ENCODE data around the gene ABCC11. TPM values are rescaled to one million over a fixed set of nuclear protein-coding genes. Genes with fewer than 3 reads are reported as not detected.

The ABCC11 gene
- total RNA-seq, 2 donors from 2014 or later = 0.70 TPM; not detected in 1

- DNase-seq = no peak
- TF ChIP-seq, protein P1, sequence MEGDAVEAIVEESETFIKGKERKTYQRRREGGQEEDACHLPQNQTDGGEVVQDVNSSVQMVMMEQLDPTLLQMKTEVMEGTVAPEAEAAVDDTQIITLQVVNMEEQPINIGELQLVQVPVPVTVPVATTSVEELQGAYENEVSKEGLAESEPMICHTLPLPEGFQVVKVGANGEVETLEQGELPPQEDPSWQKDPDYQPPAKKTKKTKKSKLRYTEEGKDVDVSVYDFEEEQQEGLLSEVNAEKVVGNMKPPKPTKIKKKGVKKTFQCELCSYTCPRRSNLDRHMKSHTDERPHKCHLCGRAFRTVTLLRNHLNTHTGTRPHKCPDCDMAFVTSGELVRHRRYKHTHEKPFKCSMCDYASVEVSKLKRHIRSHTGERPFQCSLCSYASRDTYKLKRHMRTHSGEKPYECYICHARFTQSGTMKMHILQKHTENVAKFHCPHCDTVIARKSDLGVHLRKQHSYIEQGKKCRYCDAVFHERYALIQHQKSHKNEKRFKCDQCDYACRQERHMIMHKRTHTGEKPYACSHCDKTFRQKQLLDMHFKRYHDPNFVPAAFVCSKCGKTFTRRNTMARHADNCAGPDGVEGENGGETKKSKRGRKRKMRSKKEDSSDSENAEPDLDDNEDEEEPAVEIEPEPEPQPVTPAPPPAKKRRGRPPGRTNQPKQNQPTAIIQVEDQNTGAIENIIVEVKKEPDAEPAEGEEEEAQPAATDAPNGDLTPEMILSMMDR (conservative IDR thresholded peaks at IDR 0.05) = no peak
- H3K36me3 Mint-ChIP-seq (ENCODE audit: low read depth) = peaks cover 64% of the 10 kb centered on the region
- H3K9me3 ChIP-seq (ENCODE audit: control insufficient read depth, low read length) = peaks cover 19% of the 10 kb centered on the region
- H3K9me3 Mint-ChIP-seq = peaks cover 23% of the 10 kb centered on the region
- H3K27ac Mint-ChIP-seq = no peak overlapping the region
- no peak overlapping the region for H3K9ac ChIP-seq (ENCODE audit: extremely low read depth, low read length, poor library complexity, severe bottlenecking)
- no peak overlapping the region for H3K27ac ChIP-seq (ENCODE audit: low read depth, low read length)
- H3K4me3 Mint-ChIP-seq = no peak overlapping the region
- H3K4me3 ChIP-seq (ENCODE audit: low read length) = no peak overlapping the region
- H3K27me3 ChIP-seq (ENCODE audit: control insufficient read depth, insufficient read depth, low read length, poor library complexity, severe bottlenecking) = no peaks in the 10 kb centered on the region
- H3K27me3 Mint-ChIP-seq (ENCODE audit: insufficient read depth) = no peaks in the 10 kb centered on the region
- no peaks in the 10 kb centered on the region for H3K4me1 Mint-ChIP-seq
- WGBS, 2 experiments (ENCODE audit: insufficient coverage in 1 of 2, insufficient read length in 1 of 2) = 90 to 100% methylated on average over 1 of the region's 1 CpG
- H3K4me1 ChIP-seq (ENCODE audit: control insufficient read depth, insufficient read depth, low read length) = no peaks in the 10 kb centered on the region
- H3K36me3 ChIP-seq (ENCODE audit: control insufficient read depth, insufficient read depth, low read length) = peaks cover 83% of the 10 kb centered on the region
Observed at GRCh38 chr16:48261569-48261968, 14.2 kb upstream of the ABCC11 start.

DNA sequence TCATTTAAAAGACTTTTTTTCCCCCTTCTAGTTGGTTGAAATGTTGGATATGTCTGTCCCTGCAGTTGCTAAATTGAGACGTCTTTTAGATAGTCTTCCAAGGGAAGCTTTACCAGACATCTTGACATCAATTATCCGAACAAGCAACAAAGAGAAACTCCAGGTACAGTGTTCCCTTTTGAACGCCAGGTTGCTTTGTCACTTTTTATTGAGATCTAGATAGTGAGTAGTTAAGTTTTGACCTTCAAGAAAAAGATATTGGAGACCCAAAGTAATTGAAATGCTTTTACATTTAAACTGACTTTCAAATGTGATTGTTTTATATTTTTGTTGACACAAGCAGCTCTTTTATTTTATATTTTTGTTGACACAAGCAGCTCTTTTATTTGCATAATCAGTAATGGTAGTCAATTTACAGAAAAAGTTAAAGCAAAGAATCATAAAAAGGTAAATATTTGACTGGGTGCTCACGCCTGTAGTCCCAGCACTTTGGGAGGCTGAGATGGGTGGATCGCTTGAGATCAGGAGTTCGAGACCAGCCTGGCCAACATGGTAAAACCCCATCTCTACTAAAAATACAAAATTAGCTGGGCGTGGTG, 9.3 kb upstream of the ABCC11 start:
- Mint-ChIP-seq H3K36me3 (ENCODE audit: low read depth) (peaks cover 44% of the 10 kb centered on the region), H3K27ac (no peak overlapping the region), H3K4me3 (no peak overlapping the region), H3K4me1 (no peaks in the 10 kb centered on the region), H3K9me3 (no peaks in the 10 kb centered on the region), H3K27me3 (ENCODE audit: insufficient read depth) (no peaks in the 10 kb centered on the region)
- H3K9me3 ChIP-seq (ENCODE audit: control insufficient read depth, low read length) = no peaks in the 10 kb centered on the region
- H3K27me3 ChIP-seq (ENCODE audit: control insufficient read depth, insufficient read depth, low read length, poor library complexity, severe bottlenecking) = no peaks in the 10 kb centered on the region
- TF ChIP-seq, protein P1 (conservative IDR thresholded peaks at IDR 0.05) = no peak
- H3K9ac ChIP-seq (ENCODE audit: extremely low read depth, low read length, poor library complexity, severe bottlenecking) = no peak overlapping the region
- peaks cover 73% of the 10 kb centered on the region for H3K36me3 ChIP-seq (ENCODE audit: control insufficient read depth, insufficient read depth, low read length)
- no peak overlapping the region for H3K4me3 ChIP-seq (ENCODE audit: low read length)
- 87 to 96% methylated on average over 5 to 7 of the region's 7 CpGs for WGBS, 2 experiments (ENCODE audit: insufficient coverage in 1 of 2, insufficient read length in 1 of 2)
- H3K27ac ChIP-seq (ENCODE audit: low read depth, low read length) = no peak overlapping the region
- no peak for DNase-seq
- no peaks in the 10 kb centered on the region for H3K4me1 ChIP-seq (ENCODE audit: control insufficient read depth, insufficient read depth, low read length)

- H3K27me3 ChIP-seq (ENCODE audit: control insufficient read depth, insufficient read depth, low read length, poor library complexity, severe bottlenecking) = no peaks in the 10 kb centered on the region
- H3K9me3 Mint-ChIP-seq = no peaks in the 10 kb centered on the region
- H3K36me3 Mint-ChIP-seq (ENCODE audit: low read depth) = peaks cover 18% of the 10 kb centered on the region
- H3K4me3 ChIP-seq (ENCODE audit: low read length) = no peak overlapping the region
- H3K36me3 ChIP-seq (ENCODE audit: control insufficient read depth, insufficient read depth, low read length) = peaks cover 33% of the 10 kb centered on the region
- H3K4me1 ChIP-seq (ENCODE audit: control insufficient read depth, insufficient read depth, low read length) = no peaks in the 10 kb centered on the region
- no peak overlapping the region for H3K27ac Mint-ChIP-seq
- H3K4me1 Mint-ChIP-seq = peaks cover 8% of the 10 kb centered on the region
- H3K4me3 Mint-ChIP-seq = no peak overlapping the region
- H3K9me3 ChIP-seq (ENCODE audit: control insufficient read depth, low read length) = no peaks in the 10 kb centered on the region
- TF ChIP-seq, protein P1 (conservative IDR thresholded peaks at IDR 0.05) = no peak
- no peak overlapping the region for H3K27ac ChIP-seq (ENCODE audit: low read depth, low read length)
- 97 to 100% methylated on average over 5 of the region's 5 CpGs for WGBS, 2 experiments (ENCODE audit: insufficient coverage in 1 of 2, insufficient read length in 1 of 2)
- no peaks in the 10 kb centered on the region for H3K27me3 Mint-ChIP-seq (ENCODE audit: insufficient read depth)
- no peak for DNase-seq
- H3K9ac ChIP-seq (ENCODE audit: extremely low read depth, low read length, poor library complexity, severe bottlenecking) = no peak overlapping the region
Observed at GRCh38 chr16:48252013-48252412, 4.7 kb upstream of the ABCC11 start.

Measured in endodermal cell (in vitro differentiated cells).